Airway epithelial cell (primary cell): Measurements from ENCODE around the gene DEFB131A. TPM values are rescaled to one million over a fixed set of nuclear protein-coding genes. Genes with fewer than 3 reads are reported as not detected.

Experiments
- total RNA-seq: library from RNA; depleted of rRNA; stranded (reverse); fragments of >200 nt; gene quantifications from 2 replicates; pipeline ENCODE4 v1.2.3, GENCODE V29; 2015

Gene DEFB131A
- total RNA-seq = not detected in 2 replicates

DNA sequence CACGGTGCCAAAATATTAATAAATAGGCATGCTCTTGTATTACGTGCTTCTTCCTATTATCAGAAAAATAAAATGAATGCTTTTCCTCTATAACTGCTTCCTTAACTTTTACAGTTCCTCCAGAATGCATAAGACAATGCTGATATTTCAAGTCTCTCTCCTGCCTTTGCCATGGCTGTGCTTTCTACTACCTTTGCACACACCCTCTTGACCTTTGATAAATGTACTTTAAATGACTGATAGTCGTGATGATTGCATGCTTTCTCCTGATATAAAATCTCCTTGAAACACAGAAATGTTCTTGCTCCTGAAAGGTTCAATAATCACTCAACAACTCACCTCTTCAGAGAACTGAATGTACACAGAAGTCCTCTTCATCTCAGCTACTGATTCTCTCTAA lies at the start of gene DEFB131A:
Gene DEFB131A (plus strand): TSS at position 301 of the 400 bp plus-strand sequence. CDS start 120 bp downstream, outside the sequence.

Other genes starting within 250 kb of the DEFB131A start
- not detected in 2 replicates for gene USP17L10, start 233.8 kb upstream of the DEFB131A start, total RNA-seq
- gene USP17L11, start 229.0 kb upstream of the DEFB131A start, total RNA-seq = not detected in 2 replicates
- gene USP17L12, start 224.3 kb upstream of the DEFB131A start, total RNA-seq = not detected in 2 replicates
- gene USP17L13, start 219.5 kb upstream of the DEFB131A start, total RNA-seq = not detected in 2 replicates
- not detected in 2 replicates for gene USP17L15, start 210.0 kb upstream of the DEFB131A start, total RNA-seq
- gene USP17L17, start 200.5 kb upstream of the DEFB131A start, total RNA-seq = not detected in 2 replicates
- not detected in 2 replicates for gene USP17L18, start 195.8 kb upstream of the DEFB131A start, total RNA-seq
- not detected in 2 replicates for gene USP17L19, start 191.0 kb upstream of the DEFB131A start, total RNA-seq
- gene USP17L20, start 186.3 kb upstream of the DEFB131A start, total RNA-seq = not detected in 2 replicates
- gene USP17L21, start 181.5 kb upstream of the DEFB131A start, total RNA-seq = not detected in 2 replicates
- gene USP17L22, start 176.8 kb upstream of the DEFB131A start, total RNA-seq = not detected in 2 replicates
- not detected in 2 replicates for gene USP17L24, start 119.2 kb upstream of the DEFB131A start, total RNA-seq
- gene USP17L25, start 114.5 kb upstream of the DEFB131A start, total RNA-seq = not detected in 2 replicates
- gene USP17L26, start 109.8 kb upstream of the DEFB131A start, total RNA-seq = not detected in 2 replicates
- gene USP17L5, start 105.0 kb upstream of the DEFB131A start, total RNA-seq = not detected in 2 replicates
- gene USP17L27, start 100.3 kb upstream of the DEFB131A start, total RNA-seq = not detected in 2 replicates
- gene USP17L28, start 95.5 kb upstream of the DEFB131A start, total RNA-seq = not detected in 2 replicates
- gene USP17L29, start 90.8 kb upstream of the DEFB131A start, total RNA-seq = not detected in 2 replicates
- not detected in 2 replicates for gene USP17L30, start 81.3 kb upstream of the DEFB131A start, total RNA-seq